ENCODE measurements around the gene RUNDC3A.

DNA sequence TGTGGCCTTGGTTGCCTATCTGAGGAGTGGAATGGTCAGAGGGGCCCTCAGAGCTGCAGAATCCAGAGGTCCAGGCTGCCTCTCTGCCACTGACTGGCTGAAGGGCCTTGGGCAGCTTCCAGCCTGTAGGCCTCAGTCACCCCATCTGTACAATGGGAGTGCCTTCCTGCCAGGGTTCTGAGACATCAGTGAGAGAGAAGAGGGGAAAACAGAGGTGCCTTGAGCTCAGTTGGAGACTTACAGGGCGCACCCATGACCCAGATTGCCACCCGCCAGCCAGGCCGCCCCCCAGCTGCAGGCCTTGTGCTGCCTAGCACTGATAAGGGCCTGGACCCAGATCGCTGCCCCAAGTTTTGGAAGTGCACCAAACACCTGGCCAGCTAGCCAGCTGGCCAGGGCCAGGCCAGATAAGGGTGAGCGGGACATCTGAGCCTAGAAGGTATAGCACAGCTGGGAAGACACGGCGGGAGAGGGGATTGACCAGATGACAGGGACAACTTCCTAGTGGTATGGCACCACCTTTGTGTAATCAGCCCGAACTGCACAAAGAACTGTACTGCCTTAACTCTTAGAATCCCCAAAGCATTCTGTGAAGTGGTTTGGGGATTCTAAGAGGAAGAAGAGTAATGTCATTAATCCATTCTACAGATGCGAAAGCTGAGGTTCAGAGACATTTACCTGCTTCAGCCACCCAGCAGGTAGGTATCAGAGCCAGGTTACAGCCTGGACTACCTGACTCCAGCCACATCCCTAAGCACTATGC lies 41.8 kb upstream of the RUNDC3A start:
- TF ChIP-seq POLR2A (IDR thresholded peaks at IDR 0.05; ENCODE audit: low read depth, low read length) (no peak), SPI1 (IDR thresholded peaks at IDR 0.05; ENCODE audit: low read depth, low read length) (no peak), POLR2AphosphoS5 (IDR thresholded peaks at IDR 0.05; ENCODE audit: low read depth, low read length) (no peak), TAF1 (IDR thresholded peaks at IDR 0.05; ENCODE audit: low read depth, low read length) (no peak)
